ENCODE data around the gene NOTCH3.

Gene NOTCH3

GRCh38 chr19:15118789-15119494 lies 81.9 kb downstream of the NOTCH3 start:
- no peak overlapping the region for H3K4me3 ChIP-seq (ENCODE audit: low read depth, low read length)
- no peak for DNase-seq (ENCODE audit: low read depth)
- TF ChIP-seq CTCF (IDR thresholded peaks at IDR 0.05; ENCODE audit: control insufficient read depth, extremely low read depth, insufficient read depth), result no peak

- no peak overlapping the region for H3K4me3 ChIP-seq (ENCODE audit: low read depth, low read length)
- TF ChIP-seq CTCF (IDR thresholded peaks at IDR 0.05; ENCODE audit: control insufficient read depth, extremely low read depth, insufficient read depth), result no peak
- DNase-seq (ENCODE audit: low read depth), result no peak
Measured at GRCh38 chr19:15118248-15118647, 82.5 kb downstream of the NOTCH3 start.

- TF ChIP-seq CTCF (IDR thresholded peaks at IDR 0.05; ENCODE audit: control insufficient read depth, extremely low read depth, insufficient read depth), result no peak
Measured at GRCh38 chr19:15116856-15117255, 83.9 kb downstream of the NOTCH3 start.

GRCh38 chr19:15115762-15116615 lies 84.8 kb downstream of the NOTCH3 start:
- no peak overlapping the region for H3K4me3 ChIP-seq (ENCODE audit: low read depth, low read length)
- no peak for DNase-seq (ENCODE audit: low read depth)
- TF ChIP-seq CTCF (IDR thresholded peaks at IDR 0.05; ENCODE audit: control insufficient read depth, extremely low read depth, insufficient read depth), result no peak

More at GRCh38 chr19:15116856-15117255, 83.9 kb downstream of the NOTCH3 start:
- no peak for DNase-seq (ENCODE audit: low read depth)
- no peak overlapping the region for H3K4me3 ChIP-seq (ENCODE audit: low read depth, low read length)

- no peak for DNase-seq (ENCODE audit: low read depth)
- H3K4me3 ChIP-seq (ENCODE audit: low read depth, low read length), result no peak overlapping the region
- TF ChIP-seq CTCF (IDR thresholded peaks at IDR 0.05; ENCODE audit: control insufficient read depth, extremely low read depth, insufficient read depth), result no peak
Measured at GRCh38 chr19:15115080-15115479, 85.7 kb downstream of the NOTCH3 start.

GRCh38 chr19:15114153-15114540 lies 86.6 kb downstream of the NOTCH3 start:
- TF ChIP-seq CTCF (IDR thresholded peaks at IDR 0.05; ENCODE audit: control insufficient read depth, extremely low read depth, insufficient read depth), result no peak
- no peak overlapping the region for H3K4me3 ChIP-seq (ENCODE audit: low read depth, low read length)
- DNase-seq (ENCODE audit: low read depth), result no peak
